ENCODE data around the gene SHH.

Gene SHH

GRCh38 chr7:155806096-155806871 is 6.0 kb downstream of the SHH start:
- DNase-seq (ENCODE audit: low spot score), result no peak

- DNase-seq (ENCODE audit: low spot score), result no peak
Observed at GRCh38 chr7:155805826-155806095, 6.5 kb downstream of the SHH start.

- DNase-seq (ENCODE audit: low spot score), result peak; percentile 91
Observed at GRCh38 chr7:155804897-155805825, 7.1 kb downstream of the SHH start.

- no peak for DNase-seq (ENCODE audit: low spot score)
Observed at GRCh38 chr7:155804431-155804831, 7.8 kb downstream of the SHH start.

- peak; percentile 42 for DNase-seq (ENCODE audit: low spot score)
Observed at GRCh38 chr7:155803418-155804376, 8.6 kb downstream of the SHH start.

GRCh38 chr7:155802906-155803417 is 9.3 kb downstream of the SHH start:
- no peak for DNase-seq (ENCODE audit: low spot score)

- DNase-seq (ENCODE audit: low spot score), result no peak
Observed at GRCh38 chr7:155802291-155802690, 10.0 kb downstream of the SHH start.

- DNase-seq (ENCODE audit: low spot score), result no peak
Observed at GRCh38 chr7:155800741-155801267, 11.5 kb downstream of the SHH start.

- no peak for DNase-seq (ENCODE audit: low spot score)
Observed at GRCh38 chr7:155800301-155800700, 12.0 kb downstream of the SHH start.

- no peak for DNase-seq (ENCODE audit: low spot score)
Observed at GRCh38 chr7:155799514-155799913, 12.7 kb downstream of the SHH start.

- DNase-seq (ENCODE audit: low spot score), result no peak
Observed at GRCh38 chr7:155798673-155799439, 13.4 kb downstream of the SHH start.

GRCh38 chr7:155797262-155798250 is 14.7 kb downstream of the SHH start:
- no peak for DNase-seq (ENCODE audit: low spot score)

- DNase-seq (ENCODE audit: low spot score), result peak; percentile 92
Observed at GRCh38 chr7:155796381-155797261, 15.6 kb downstream of the SHH start.

GRCh38 chr7:155795951-155796350 is 16.3 kb downstream of the SHH start:
- DNase-seq (ENCODE audit: low spot score), result no peak

- DNase-seq (ENCODE audit: low spot score), result no peak
Observed at GRCh38 chr7:155795401-155795800, 16.9 kb downstream of the SHH start.

- DNase-seq (ENCODE audit: low spot score), result no peak
Observed at GRCh38 chr7:155794196-155794595, 18.1 kb downstream of the SHH start.

GRCh38 chr7:155793720-155794119 is 18.5 kb downstream of the SHH start:
- no peak for DNase-seq (ENCODE audit: low spot score)

GRCh38 chr7:155792999-155793560 is 19.2 kb downstream of the SHH start:
- no peak for DNase-seq (ENCODE audit: low spot score)
